Spinal cord (tissue), 10 donors: ENCODE measurements around the gene AGO3. TPM values are rescaled to one million over a fixed set of nuclear protein-coding genes. Genes with fewer than 3 reads are reported as not detected.
A peak's percentile ranks its signal among the peaks of the same experiment; 100 is the strongest.

Source experiments
- DNase-seq, 6 donors: peaks; one replicate each; pipeline versions ENCODE4 v3.0.0 to v3.0.0-alpha.2; 2013 to 2015; ENCODE audit warnings: low spot score in 6 of 6, low read depth in 4 of 6
- H3K27ac ChIP-seq: one replicate; pipeline ENCODE4 v1.5.1; 2013; ENCODE audit warnings: low read depth, low read length, control low read depth
- H3K27me3 ChIP-seq: one replicate; pipeline ENCODE4 v1.6.1; 2013; ENCODE audit warnings: low read length; ENCODE audit not compliant: control insufficient read depth, insufficient read depth
- H3K36me3 ChIP-seq: one replicate; pipeline ENCODE4 v1.6.1; 2013; ENCODE audit warnings: low read length; ENCODE audit not compliant: control insufficient read depth, insufficient read depth
- H3K4me1 ChIP-seq: one replicate; pipeline ENCODE4 v1.6.1; 2013; ENCODE audit warnings: low read length; ENCODE audit not compliant: control insufficient read depth, insufficient read depth
- H3K4me3 ChIP-seq: one replicate; pipeline ENCODE4 v1.5.1; 2013; ENCODE audit warnings: low read depth, low read length, control low read depth
- H3K9me3 ChIP-seq: one replicate; pipeline ENCODE4 v1.6.1; 2013; ENCODE audit warnings: low read length; ENCODE audit not compliant: control insufficient read depth, insufficient read depth
- WGBS: methylation state at CpG from one replicate; pipeline ENCODE4 v1.1.5; 2013; ENCODE audit warnings: missing lambda C conversion rate; ENCODE audit not compliant: insufficient coverage; 5-methylcytosine and 5-hydroxymethylcytosine counted together
- long read RNA-seq, 4 donors: transcript quantifications; one replicate each; lab custom pipeline, GENCODE V29; 2026
- polyA plus RNA-seq, 2 donors: library from polyadenylated mRNA; unstranded; fragments of 120-200 nt; gene quantifications; one replicate each; pipeline ENCODE4 v1.2.1, GENCODE V29; 2013; ENCODE audit not compliant: insufficient read length in 2 of 2
- total RNA-seq, 2 donors: library from RNA; depleted of rRNA in 1 of 2; stranded (reverse); fragments of 120-200 nt in 1 of 2; fragments of >200 nt in 1 of 2; gene quantifications; one replicate each; pipeline versions ENCODE4 v1.2.3 to v1.2.4, GENCODE V29; 2013 to 2014
- donor health status: healthy.

The AGO3 gene
- total RNA-seq, result 10 to 100 TPM; 33.6 to 33.7 TPM
- 10 to 100 TPM; 11.5 to 15.1 TPM for polyA plus RNA-seq
- long read RNA-seq, donor 1, result 0 reads
- long read RNA-seq, donor 2, result 0 reads
- long read RNA-seq, donor 3, full-length matches to known transcripts, result 2 of 2 reads
- long read RNA-seq, donor 3, partial matches to known transcripts, result 0 of 2 reads
- long read RNA-seq, donor 3, other reads (novel, unspliced or antisense), result 0 of 2 reads
- long read RNA-seq, donor 4, partial matches to known transcripts, result 0 of 1 reads
- long read RNA-seq, donor 4, other reads (novel, unspliced or antisense), result 0 of 1 reads

DNA sequence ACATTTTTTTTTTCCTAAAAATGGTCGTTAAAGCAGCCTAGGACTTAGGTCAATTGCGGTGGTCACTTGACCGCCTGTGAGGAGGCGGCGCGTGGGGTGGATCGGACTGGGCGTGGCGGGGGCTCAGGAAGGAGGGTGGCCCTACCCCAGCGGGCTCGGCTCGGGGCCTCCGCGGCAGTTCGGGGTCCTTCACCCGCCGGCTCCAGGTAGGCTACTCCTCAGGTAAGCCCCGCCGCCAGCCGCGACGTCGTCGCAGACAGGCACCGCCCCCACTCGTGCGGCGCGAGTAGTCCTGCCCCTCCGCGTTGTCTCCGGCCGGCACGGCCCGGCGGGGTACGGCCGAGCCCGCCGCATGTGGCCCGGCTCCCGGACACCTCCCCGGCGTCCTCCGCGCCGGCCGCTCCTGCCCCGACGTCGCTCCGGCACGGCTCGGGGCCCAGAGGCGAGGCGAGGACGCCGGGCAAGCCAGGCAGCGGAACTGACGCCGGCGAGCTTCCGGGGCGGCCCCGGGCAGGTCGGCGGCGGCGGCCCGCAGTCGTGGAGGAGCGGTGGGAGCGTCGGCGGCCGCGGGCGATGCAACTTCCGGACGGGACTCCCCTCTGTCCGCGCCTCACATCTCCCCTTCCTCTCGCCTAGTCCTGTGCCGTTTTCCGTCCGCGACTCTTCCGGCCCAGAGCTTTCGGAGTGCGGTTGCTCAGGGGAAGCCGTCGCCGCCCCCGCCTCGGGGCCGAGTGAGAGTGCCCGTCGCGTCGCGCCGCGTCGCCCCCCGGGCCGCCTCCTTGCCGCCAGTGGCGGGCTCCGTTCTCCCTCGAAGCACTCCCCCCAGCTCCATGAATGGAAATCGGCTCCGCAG is at the start of gene AGO3:
AGO3 (plus strand) TSS at position 513 of the 853 bp plus-strand sequence; CDS start at position 835, 322 bp downstream.
- Histone ChIP-seq H3K36me3 (no peaks in the 10 kb centered on the region), H3K27me3 (no peaks in the 10 kb centered on the region), H3K4me1 (peaks cover 4% of the 10 kb centered on the region), H3K4me3 (peak within 1 kb of the TSS; percentile 70), H3K27ac (peak within 1 kb of the TSS; percentile 90), H3K9me3 (no peaks in the 10 kb centered on the region)
- DNase-seq, result peak; percentile 38 to 95 (median 70)
- WGBS, result under 1% methylated on average over 111 of the region's 112 CpGs

DNA sequence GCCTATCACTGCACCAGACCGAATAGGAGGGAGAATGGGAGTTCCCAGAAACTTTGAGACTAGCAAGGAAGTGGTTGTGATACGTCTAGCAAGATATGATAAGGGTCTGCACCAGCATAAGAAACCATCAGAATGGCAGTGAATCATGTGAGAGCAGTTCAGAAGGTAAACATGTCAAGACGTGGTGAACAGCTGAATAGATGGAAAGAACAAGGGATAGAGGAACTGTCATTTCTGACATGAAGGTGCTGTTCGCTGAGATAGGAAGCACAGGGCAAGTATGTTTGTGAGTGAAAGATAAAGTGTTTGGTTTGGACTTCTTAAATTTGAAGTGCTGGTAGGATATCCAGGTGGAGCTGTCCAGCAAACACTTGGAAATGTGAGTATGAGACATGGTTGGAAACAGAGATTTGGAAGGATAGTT is 49.0 kb upstream of the AGO3 start:
- no peaks in the 10 kb centered on the region for H3K27me3 ChIP-seq
- H3K9me3 ChIP-seq, result no peaks in the 10 kb centered on the region
- peaks cover 23% of the 10 kb centered on the region for H3K4me1 ChIP-seq
- WGBS, result 87% methylated on average over 4 of the region's 4 CpGs
- no peaks in the 10 kb centered on the region for H3K36me3 ChIP-seq
- DNase-seq, result no peak
- H3K4me3 ChIP-seq, result no peak overlapping the region
- no peak overlapping the region for H3K27ac ChIP-seq

DNA sequence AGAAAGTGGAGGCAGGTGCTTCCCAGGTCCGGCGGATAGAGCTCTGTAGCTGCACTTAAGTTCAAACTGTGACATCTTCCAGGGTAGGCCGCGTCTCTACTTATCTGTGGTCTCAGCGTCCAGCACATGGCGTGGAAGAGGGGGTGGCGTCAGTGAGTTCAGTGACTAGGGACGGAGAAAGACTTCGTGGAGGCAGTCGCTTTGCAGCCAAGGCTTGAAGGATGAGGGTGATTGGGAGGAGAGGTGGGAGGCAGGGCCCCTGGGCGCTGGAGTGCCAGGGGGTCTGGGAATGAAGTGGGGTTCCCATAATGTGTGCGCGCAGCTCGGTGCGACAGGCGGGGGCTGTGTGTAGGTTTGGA is 48.3 kb upstream of the AGO3 start:
- WGBS, result 54% methylated on average over 16 of the region's 16 CpGs
- H3K36me3 ChIP-seq, result no peaks in the 10 kb centered on the region
- no peak for DNase-seq
- H3K4me1 ChIP-seq, result peaks cover 26% of the 10 kb centered on the region
- H3K27ac ChIP-seq, result no peak overlapping the region
- no peaks in the 10 kb centered on the region for H3K27me3 ChIP-seq
- H3K9me3 ChIP-seq, result no peaks in the 10 kb centered on the region
- H3K4me3 ChIP-seq, result peak overlapping the region; percentile 26

DNA sequence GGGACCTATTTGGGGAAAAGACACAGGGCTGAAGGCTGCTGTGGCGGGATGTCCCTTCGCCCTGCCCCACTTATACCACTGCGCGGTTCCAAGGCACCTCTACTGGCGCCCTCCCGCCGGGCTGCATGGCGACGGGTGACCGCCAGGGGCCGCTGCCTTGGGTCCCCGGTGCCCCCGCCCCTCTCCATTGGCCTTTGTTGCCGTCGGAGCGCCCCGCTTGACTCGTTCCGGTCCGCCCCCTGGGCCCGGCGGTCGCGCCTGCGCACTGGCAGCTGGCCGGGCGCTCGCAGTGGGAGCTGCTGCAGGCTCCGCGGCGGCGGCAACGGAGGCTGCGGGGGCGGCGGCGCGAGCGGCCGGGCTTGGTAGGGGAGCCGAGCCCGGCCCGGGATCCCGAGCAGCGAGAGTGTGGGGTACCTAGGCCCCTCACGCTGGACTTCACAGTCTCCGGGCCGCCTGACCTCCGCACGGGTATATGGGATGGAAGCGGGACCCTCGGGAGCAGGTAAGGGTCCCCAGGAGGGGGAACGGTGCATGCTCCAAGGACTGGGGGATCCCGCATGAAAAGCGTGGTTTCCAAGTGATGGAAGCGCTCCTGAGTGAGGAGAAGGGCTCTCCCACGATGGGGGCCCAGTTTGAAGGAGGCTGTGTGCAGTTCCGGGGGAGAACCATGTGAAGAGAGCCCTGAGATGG is 47.8 kb upstream of the AGO3 start, which contains the start of gene AGO1:
AGO1 (plus strand) TSS at position 265 of the 690 bp plus-strand sequence; CDS start at position 478, 213 bp downstream.
- no peaks in the 10 kb centered on the region for H3K36me3 ChIP-seq
- no peaks in the 10 kb centered on the region for H3K9me3 ChIP-seq
- H3K27me3 ChIP-seq, result no peaks in the 10 kb centered on the region
- peaks cover 26% of the 10 kb centered on the region for H3K4me1 ChIP-seq
- H3K27ac ChIP-seq, result peak within 1 kb of the TSS; percentile 89
- WGBS, result 0% methylated on average over 58 of the region's 58 CpGs
- peak; percentile 69 to 97 (median 85) for DNase-seq
- peak within 1 kb of the TSS; percentile 97 for H3K4me3 ChIP-seq

DNA sequence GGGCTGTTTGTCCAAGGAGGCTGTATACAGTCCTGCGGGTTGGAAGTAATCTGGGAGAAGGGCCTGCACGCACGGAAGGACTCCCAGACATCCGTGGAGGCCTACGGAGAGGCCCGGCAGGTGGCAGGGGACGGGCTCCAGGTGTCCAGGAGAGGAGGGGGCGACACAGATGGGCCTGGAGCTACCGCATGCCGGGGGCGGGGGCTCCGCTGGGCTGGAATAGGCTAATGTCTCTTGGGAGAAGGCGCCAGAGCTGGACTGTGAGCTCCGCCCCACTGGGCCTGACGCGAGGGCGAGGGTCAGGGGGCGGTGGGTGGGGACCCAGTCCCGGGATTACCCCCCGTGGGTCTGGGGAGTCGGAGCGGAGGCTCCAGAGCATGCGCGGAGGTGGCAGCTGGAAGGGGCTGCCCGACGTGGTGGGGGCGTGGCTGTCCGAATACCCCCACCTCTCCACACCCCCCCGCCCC is 47.2 kb upstream of the AGO3 start:
- peaks cover 4% of the 10 kb centered on the region for H3K36me3 ChIP-seq
- H3K27me3 ChIP-seq, result no peaks in the 10 kb centered on the region
- peak overlapping the region; percentile 89 for H3K27ac ChIP-seq
- H3K4me1 ChIP-seq, result peaks cover 26% of the 10 kb centered on the region
- no peaks in the 10 kb centered on the region for H3K9me3 ChIP-seq
- peak overlapping the region; percentile 97 for H3K4me3 ChIP-seq
- 2% methylated on average over 16 of the region's 29 CpGs for WGBS
- peak in 5 of 6 donors; percentile 24 to 89 (median 39) for DNase-seq

DNA sequence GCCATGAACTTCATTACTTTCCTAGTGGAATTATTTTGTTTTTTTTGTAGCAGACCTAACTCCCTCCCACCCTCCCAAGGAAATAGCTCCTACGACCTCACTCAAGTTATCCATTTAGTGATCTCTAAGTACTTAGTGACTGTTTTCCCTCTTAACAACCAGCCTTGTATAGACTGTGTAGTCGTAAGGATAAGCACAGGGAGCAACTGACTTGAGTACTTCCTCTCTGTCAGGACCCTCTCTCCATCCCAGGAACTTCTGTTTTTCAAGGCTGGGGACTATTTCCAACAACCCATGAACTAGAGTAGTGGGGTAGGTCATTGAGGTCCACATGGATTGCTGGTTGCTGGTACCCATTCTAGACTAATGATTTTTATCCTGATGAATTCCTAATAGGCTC is 46.0 kb upstream of the AGO3 start:
- Histone ChIP-seq H3K4me3 (no peak overlapping the region), H3K27ac (no peak overlapping the region), H3K4me1 (peaks cover 26% of the 10 kb centered on the region), H3K36me3 (peaks cover 15% of the 10 kb centered on the region), H3K27me3 (no peaks in the 10 kb centered on the region), H3K9me3 (no peaks in the 10 kb centered on the region)
- no CpG with 5 or more reads among the region's 2 CpGs for WGBS
- no peak for DNase-seq

DNA sequence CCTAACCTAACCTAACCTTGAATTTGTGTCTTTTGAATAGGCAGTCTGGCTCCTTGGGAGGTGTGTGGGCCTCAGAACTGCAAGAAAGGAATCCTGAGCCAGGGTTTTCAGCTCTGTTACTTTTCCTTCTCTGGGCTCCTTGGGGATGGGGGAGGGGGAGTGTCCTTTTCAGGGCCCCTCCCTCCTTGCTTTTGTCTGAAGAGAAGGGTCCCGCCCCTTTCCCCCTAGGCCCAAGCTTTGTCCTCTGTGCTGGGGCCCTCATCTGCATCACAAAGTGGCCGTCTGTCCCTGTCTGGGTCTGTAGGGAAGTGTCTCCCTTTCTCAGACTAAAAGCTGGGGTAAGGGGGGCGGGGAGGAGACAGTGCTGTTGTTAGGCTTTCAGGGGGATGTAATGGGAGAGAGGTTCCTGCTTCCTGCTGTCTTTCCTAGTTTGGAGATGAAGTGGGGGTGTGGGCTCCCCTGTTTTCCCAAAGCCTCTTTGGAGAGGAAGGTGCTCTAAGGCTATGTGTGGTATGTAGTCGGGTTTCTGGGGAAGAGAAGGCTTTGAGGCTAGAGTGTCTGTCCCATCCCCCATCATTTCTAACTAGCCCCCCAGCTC is 44.8 kb upstream of the AGO3 start:
- no peak overlapping the region for H3K4me3 ChIP-seq
- peaks cover 26% of the 10 kb centered on the region for H3K4me1 ChIP-seq
- no peak overlapping the region for H3K27ac ChIP-seq
- H3K9me3 ChIP-seq, result no peaks in the 10 kb centered on the region
- no CpG with 5 or more reads among the region's 4 CpGs for WGBS
- no peaks in the 10 kb centered on the region for H3K27me3 ChIP-seq
- peaks cover 18% of the 10 kb centered on the region for H3K36me3 ChIP-seq
- peak in 3 of 6 donors; percentile 14 to 83 (median 80) for DNase-seq

DNA sequence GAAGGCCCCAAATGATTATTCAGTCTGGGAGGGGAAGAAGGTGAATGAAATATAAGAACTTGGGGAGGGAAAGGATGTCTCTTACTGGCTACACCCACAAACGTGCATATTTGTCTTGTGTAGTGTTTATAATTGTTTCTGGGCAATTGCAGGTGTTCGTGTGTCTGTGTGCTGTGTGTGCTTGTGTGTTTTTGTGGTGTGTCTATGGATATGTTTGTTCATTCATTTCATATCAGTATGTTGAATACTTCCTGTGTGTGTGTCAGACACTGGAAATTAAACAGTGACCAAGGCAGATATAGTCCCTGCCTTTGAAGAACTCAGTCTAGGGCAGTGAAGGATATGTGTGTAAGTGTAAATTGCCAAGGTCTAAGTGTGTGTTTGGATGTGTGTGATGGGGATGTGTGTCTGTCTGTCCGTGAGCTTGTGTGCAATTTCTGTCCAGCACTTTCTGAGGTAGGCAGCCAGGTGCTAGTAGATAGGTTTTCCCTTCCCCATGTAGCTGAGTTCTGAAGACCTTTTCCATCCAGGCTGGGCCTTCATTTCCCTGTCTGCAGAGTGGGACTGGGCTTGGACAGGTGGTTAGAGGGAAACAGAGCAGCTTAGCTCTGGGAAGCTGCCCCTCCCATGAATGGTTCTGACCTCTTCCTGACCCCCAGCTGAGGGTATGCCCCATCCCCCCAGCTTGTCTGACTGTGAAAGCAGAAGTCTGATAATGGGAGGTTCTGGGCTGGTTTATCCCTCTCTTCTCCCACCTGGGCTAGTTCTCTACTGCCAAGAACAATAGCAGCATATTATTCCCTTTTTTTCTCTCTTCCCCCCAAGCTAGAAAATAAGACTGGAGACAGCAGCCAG is 44.1 kb upstream of the AGO3 start:
- no peak overlapping the region for H3K4me3 ChIP-seq
- no peaks in the 10 kb centered on the region for H3K9me3 ChIP-seq
- 45% methylated on average over 2 of the region's 3 CpGs for WGBS
- no peaks in the 10 kb centered on the region for H3K27me3 ChIP-seq
- peaks cover 22% of the 10 kb centered on the region for H3K36me3 ChIP-seq
- H3K27ac ChIP-seq, result no peak overlapping the region
- no peak for DNase-seq
- peaks cover 26% of the 10 kb centered on the region for H3K4me1 ChIP-seq
